GM12878 (cell line): ENCODE measurements around the gene MYG1. TPM values are rescaled to one million over a fixed set of nuclear protein-coding genes. Genes with fewer than 3 reads are reported as not detected.

ENCODE experiments used
- E2F4 ChIP-seq: IDR thresholded peaks from 2 replicates; pipeline ENCODE4 v1.6.1; 2012; ENCODE audit warnings: low read depth, low read length, improper control_type of control experiment
- EZH2 ChIP-seq: IDR thresholded peaks from 2 replicates; pipeline ENCODE4 v1.6.1; 2012; ENCODE audit warnings: low read depth, mild to moderate bottlenecking, control low read depth, inconsistent platforms, low read length, borderline replicate concordance; ENCODE audit not compliant: control insufficient read depth
- KAT2A ChIP-seq: conservative IDR thresholded peaks from 2 replicates; pipeline ENCODE4 v1.6.1; 2011; ENCODE audit warnings: low read depth, low read length; ENCODE audit not compliant: control insufficient read depth
- KLF5 ChIP-seq: fragments of 450-650 bp; IDR thresholded peaks from 2 replicates; pipeline ENCODE4 v1.6.1; 2014; ENCODE audit warnings: mild to moderate bottlenecking; ENCODE audit not compliant: partially characterized antibody
- MYC ChIP-seq: IDR thresholded peaks from 2 replicates; pipeline ENCODE4 v1.6.1; 2011; ENCODE audit warnings: mild to moderate bottlenecking, low read length, moderate library complexity, inconsistent platforms; ENCODE audit not compliant: insufficient read depth, insufficient replicate concordance, insufficient read length, severe bottlenecking
- NRF1 ChIP-seq: conservative IDR thresholded peaks from 2 replicates; pipeline ENCODE4 v1.6.1; 2011; ENCODE audit warnings: mild to moderate bottlenecking, low read depth, low read length, improper control_type of control experiment
- POLR2AphosphoS5 ChIP-seq: IDR thresholded peaks from 2 replicates; pipeline ENCODE4 v1.6.1; 2011; ENCODE audit warnings: mild to moderate bottlenecking, low read length, inconsistent platforms
- SMAD1 ChIP-seq: fragments of 450-650 bp; IDR thresholded peaks from 2 replicates; pipeline ENCODE4 v1.6.1; 2018; ENCODE audit warnings: mild to moderate bottlenecking, low read depth; ENCODE audit not compliant: partially characterized antibody
- SPI1 ChIP-seq: IDR thresholded peaks from 2 replicates; pipeline ENCODE4 v1.6.1; 2011; ENCODE audit warnings: low read depth, mild to moderate bottlenecking, low read length, moderate library complexity, borderline replicate concordance; ENCODE audit not compliant: insufficient read depth
- TAF1 ChIP-seq: IDR thresholded peaks from 2 replicates; pipeline ENCODE4 v1.6.1; 2011; ENCODE audit warnings: mild to moderate bottlenecking, low read depth, low read length, borderline replicate concordance
- TCF12 ChIP-seq: IDR thresholded peaks from 2 replicates; pipeline ENCODE4 v1.6.1; 2011; ENCODE audit warnings: low read depth, mild to moderate bottlenecking, low read length
- YY1 ChIP-seq: IDR thresholded peaks from 2 replicates; pipeline ENCODE4 v1.6.1; 2011; ENCODE audit warnings: low read depth, mild to moderate bottlenecking, low read length
- ZNF622 ChIP-seq: fragments of 450-650 bp; IDR thresholded peaks from 2 replicates; pipeline ENCODE4 v1.6.1; 2017; ENCODE audit warnings: mild to moderate bottlenecking, inconsistent platforms
- polyA plus RNA-seq, 11 experiments: library from polyadenylated mRNA; depleted of rRNA in 4 of 11; unstranded in 6 of 11; stranded (reverse) in 5 of 11; fragments of >200 nt; fragmentation: Nextera tagmentation in 4 of 11; fragmentation: Illumina TruSeq in 1 of 11; extraction: Ambion mirVana in 4 of 11; extraction: Trizol in 1 of 11; gene quantifications; 1 replicate in 1 of 11; 2 replicates in 10 of 11; pipeline versions ENCODE4 v1.2.1 to v1.2.3, GENCODE V29; 2011 to 2016; ENCODE audit warnings: inconsistent platforms in 2 of 11, missing spikeins in 2 of 11, low read depth in 1 of 11
- total RNA-seq, 4 experiments: library from RNA; depleted of rRNA in 3 of 4; stranded (reverse); fragments of >200 nt in 3 of 4; fragmentation: Illumina TruSeq in 1 of 4; extraction: Trizol in 1 of 4; gene quantifications; 2 replicates each; pipeline versions ENCODE4 v1.2.1 to v1.2.3, GENCODE V29; 2013 to 2021

The MYG1 gene
- total and polyA plus RNA-seq, 10 of the 15 experiments (the other 5 are each of a cell fraction or from before 2014, with no cell fraction given): 20.7 to 81.0 (median 49.4) TPM

GRCh38 chr12:53334822-53335221 lies 35.3 kb downstream of the MYG1 start (continued):
- TF ChIP-seq KLF5 (no peak), E2F4 (no peak), SPI1 (no peak), YY1 (no peak), ZNF622 (no peak), TAF1 (no peak), MYC (no peak), KAT2A (no peak), SMAD1 (no peak), TCF12 (no peak), EZH2 (no peak), NRF1 (no peak), POLR2AphosphoS5 (no peak)
